ENCODE results near the gene SUDS3. TPM values are rescaled to one million over a fixed set of nuclear protein-coding genes. Genes with fewer than 3 reads are reported as not detected.

Gene SUDS3
- total RNA-seq, 1 donor from 2014 or later: 33.7 TPM

DNA sequence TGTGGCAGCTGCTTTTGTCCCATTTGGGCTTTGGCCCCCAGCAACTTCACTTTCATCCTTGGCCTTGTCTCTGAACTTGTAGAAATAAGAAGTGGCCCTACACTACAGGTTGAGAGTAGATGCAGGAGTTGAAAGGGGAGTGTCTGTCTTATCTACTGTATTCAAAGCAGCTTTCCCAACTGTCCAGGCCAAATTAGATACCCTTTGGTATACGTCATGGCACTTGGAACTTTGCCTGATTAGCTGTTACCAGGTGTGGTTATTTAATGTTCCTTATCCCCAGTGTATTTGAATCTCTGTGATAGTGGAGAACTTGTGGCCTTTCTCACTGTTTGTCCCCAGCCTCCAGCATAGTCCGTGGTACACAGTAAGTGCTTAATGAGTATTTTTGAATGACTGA is 33.5 kb downstream of the SUDS3 start:
- TF ChIP-seq, protein P1, sequence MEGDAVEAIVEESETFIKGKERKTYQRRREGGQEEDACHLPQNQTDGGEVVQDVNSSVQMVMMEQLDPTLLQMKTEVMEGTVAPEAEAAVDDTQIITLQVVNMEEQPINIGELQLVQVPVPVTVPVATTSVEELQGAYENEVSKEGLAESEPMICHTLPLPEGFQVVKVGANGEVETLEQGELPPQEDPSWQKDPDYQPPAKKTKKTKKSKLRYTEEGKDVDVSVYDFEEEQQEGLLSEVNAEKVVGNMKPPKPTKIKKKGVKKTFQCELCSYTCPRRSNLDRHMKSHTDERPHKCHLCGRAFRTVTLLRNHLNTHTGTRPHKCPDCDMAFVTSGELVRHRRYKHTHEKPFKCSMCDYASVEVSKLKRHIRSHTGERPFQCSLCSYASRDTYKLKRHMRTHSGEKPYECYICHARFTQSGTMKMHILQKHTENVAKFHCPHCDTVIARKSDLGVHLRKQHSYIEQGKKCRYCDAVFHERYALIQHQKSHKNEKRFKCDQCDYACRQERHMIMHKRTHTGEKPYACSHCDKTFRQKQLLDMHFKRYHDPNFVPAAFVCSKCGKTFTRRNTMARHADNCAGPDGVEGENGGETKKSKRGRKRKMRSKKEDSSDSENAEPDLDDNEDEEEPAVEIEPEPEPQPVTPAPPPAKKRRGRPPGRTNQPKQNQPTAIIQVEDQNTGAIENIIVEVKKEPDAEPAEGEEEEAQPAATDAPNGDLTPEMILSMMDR (IDR thresholded peaks at IDR 0.05): no peak
- Mint-ChIP-seq H3K27me3 (no peaks in the 10 kb centered on the region), H3K9me3 (peaks cover 2% of the 10 kb centered on the region), H3K4me3 (no peak overlapping the region), H3K4me1 (no peaks in the 10 kb centered on the region), H3K27ac (no peak overlapping the region), H3K36me3 (ENCODE audit: low read depth) (peaks cover 82% of the 10 kb centered on the region)
- CTCF ChIA-PET: no interaction called here
- POLR2A ChIA-PET: no interaction called here
- DNase-seq (no peak), ATAC-seq (ENCODE audit: low read depth) (no peak)
- intact Hi-C loops (cut with micrococcal nuclease): no loop called here

DNA sequence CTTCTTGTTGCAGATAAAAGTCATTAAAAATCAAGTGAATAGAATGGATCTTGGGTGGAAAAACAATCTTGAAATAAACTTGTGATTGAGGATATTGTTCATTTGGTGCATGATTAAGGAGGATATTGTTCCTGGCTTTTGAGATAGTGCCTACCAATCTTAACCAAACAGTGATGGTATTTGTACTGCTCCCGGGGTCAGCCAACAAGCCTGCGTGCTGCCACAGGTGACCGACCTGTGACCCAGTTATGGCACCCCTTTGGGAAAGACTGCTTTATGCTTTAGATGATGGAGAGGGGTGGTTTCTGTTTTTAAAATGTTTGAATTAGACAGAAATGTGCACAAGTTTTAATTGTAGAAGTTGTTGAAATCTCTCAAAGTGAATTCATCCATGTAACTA is 41.6 kb downstream of the SUDS3 start:
- CTCF ChIA-PET: no interaction called here

DNA sequence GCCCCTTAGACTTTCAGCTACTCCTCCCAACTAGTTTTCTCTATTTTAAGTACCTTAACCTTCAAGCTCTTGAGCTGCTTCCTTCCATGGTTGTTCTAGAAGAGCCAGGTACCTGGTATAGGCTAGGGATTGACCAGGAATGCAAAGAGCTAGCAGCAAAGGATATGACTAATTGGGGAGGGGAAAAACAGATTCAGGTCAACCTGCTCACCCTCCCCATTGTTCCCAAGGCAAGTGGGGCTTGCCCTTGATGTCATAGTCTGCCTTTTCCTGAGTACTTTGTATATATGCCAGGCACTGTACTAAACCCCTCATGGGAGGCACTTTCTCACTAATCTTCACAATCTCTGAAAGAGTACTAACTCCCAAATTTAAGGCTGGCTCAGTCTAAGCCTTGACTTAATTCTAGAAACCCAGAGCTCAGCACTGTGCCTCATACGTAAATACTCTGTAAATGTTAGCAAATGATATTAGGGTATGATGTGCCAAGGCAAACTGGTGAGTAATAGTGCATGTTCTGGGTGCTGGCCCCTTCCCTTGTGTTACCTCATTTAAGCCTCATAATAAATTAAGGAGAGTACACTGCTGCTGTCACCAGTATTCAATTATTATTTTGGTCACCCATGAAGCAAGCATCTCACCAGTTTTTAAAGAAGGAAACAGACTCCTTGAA is 42.2 kb downstream of the SUDS3 start:
- ATAC-seq (ENCODE audit: low read depth) (no peak), DNase-seq (no peak)
- Mint-ChIP-seq H3K27ac (no peak overlapping the region), H3K4me1 (no peaks in the 10 kb centered on the region), H3K36me3 (ENCODE audit: low read depth) (peaks cover 51% of the 10 kb centered on the region), H3K9me3 (no peaks in the 10 kb centered on the region), H3K4me3 (no peak overlapping the region), H3K27me3 (no peaks in the 10 kb centered on the region)
- CTCF ChIA-PET: no interaction called here
- intact Hi-C loops (cut with micrococcal nuclease): no loop called here
- POLR2A ChIA-PET: no interaction called here
- TF ChIP-seq, protein P1 (IDR thresholded peaks at IDR 0.05): no peak

More for the DNA sequence above, 41.6 kb downstream of the SUDS3 start:
- Mint-ChIP-seq H3K27me3 (no peaks in the 10 kb centered on the region), H3K4me3 (no peak overlapping the region), H3K9me3 (no peaks in the 10 kb centered on the region), H3K27ac (no peak overlapping the region), H3K36me3 (ENCODE audit: low read depth) (peaks cover 57% of the 10 kb centered on the region), H3K4me1 (no peaks in the 10 kb centered on the region)
- ATAC-seq (ENCODE audit: low read depth): no peak
- DNase-seq: no peak
- intact Hi-C loops (cut with micrococcal nuclease): no loop called here
- TF ChIP-seq, protein P1 (IDR thresholded peaks at IDR 0.05): no peak
- POLR2A ChIA-PET: no interaction called here

DNA sequence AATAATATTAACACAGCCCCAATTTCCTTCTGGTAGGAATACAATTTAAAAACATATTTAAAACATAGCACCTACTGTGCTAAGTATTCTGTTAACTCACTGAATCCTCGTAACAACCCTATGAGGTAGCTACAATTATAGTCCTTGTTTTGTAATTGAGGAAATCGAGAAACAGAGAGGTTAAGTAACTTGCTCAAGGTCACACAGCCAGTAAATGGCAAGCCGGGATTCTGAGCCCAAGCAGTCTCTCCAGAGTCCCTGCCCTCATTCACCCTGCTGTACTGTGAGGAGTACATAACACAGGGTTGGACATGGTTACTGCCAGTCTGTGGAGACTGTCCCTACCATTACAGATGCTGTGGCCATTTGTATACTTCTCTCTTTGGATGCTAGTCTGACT is 44.3 kb downstream of the SUDS3 start:
- ChIA-PET POLR2A (no interaction called here), CTCF (interaction anchor here (1.4 kb wide), 1 partner anchor 15 kb away, joined by 4 read pairs; no protein-coding TSS in a partner anchor)
- Mint-ChIP-seq H3K4me1 (no peaks in the 10 kb centered on the region), H3K36me3 (ENCODE audit: low read depth) (peaks cover 30% of the 10 kb centered on the region), H3K9me3 (no peaks in the 10 kb centered on the region), H3K27ac (no peak overlapping the region), H3K4me3 (no peak overlapping the region), H3K27me3 (no peaks in the 10 kb centered on the region)
- intact Hi-C loops (cut with micrococcal nuclease): no loop called here
- ATAC-seq (ENCODE audit: low read depth): no peak
- TF ChIP-seq, protein P1 (IDR thresholded peaks at IDR 0.05): no peak
- DNase-seq: no peak

DNA sequence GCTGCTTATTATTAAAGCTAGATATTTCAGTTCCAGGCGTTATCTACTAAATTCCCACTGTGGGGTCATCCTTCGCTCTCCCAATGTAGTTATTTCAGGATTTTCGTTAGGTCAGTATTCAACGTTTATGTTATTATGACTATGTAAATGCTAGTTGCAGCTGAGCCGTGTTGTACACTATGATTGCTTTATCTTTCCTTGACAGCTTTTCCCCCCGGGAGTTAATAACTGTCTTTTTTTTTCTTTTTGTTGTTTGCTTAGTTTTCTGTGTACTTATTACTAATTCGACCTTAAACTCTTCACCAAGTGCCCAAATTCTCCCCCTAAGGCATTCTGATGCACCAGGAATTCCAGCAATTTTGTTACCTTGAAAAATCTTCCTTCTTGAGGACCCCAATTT is 48.5 kb downstream of the SUDS3 start:
- Mint-ChIP-seq H3K36me3 (ENCODE audit: low read depth) (peaks cover 5% of the 10 kb centered on the region), H3K27ac (no peak overlapping the region), H3K4me3 (no peak overlapping the region), H3K9me3 (no peaks in the 10 kb centered on the region), H3K27me3 (no peaks in the 10 kb centered on the region), H3K4me1 (no peaks in the 10 kb centered on the region)
- intact Hi-C loops (cut with micrococcal nuclease): no loop called here
- POLR2A ChIA-PET: no interaction called here
- CTCF ChIA-PET: no interaction called here
- no peak for ATAC-seq (ENCODE audit: low read depth)
- no peak for DNase-seq
- TF ChIP-seq, protein P1 (IDR thresholded peaks at IDR 0.05): no peak

Measured in activated B cell treated with CpG ODN at 0.5 μM for 24 hours (primary cell).